Adrenal gland (tissue), 12 donors: Measurements from ENCODE around the gene NRARP. TPM values are rescaled to one million over a fixed set of nuclear protein-coding genes. Genes with fewer than 3 reads are reported as not detected.
A peak's percentile ranks its signal among the peaks of the same experiment; 100 is the strongest.

ENCODE experiments used
- DNase-seq, 7 donors: peaks; one replicate each; pipeline ENCODE4 v3.0.0-alpha.2; 2019 to 2020
- H3K27ac ChIP-seq, 5 donors: fragments of 200-600 bp; sonication (generic) in 4 of 5; 1 replicate in 3 of 5; 2 replicates in 2 of 5; pipeline versions ENCODE4 v1.5.1 to v1.8.0; 2016 to 2020; ENCODE audit warnings: mild to moderate bottlenecking in 1 of 5
- H3K27me3 ChIP-seq: fragments of 200-600 bp; 2 replicates; pipeline ENCODE4 v1.8.0; 2021
- H3K36me3 ChIP-seq, 2 donors: fragments of 200-600 bp; replicated peaks in 1 of 2; 1 replicate in 1 of 2; 2 replicates in 1 of 2; pipeline versions ENCODE4 v1.5.1 to v1.8.0; 2018 to 2022
- H3K4me1 ChIP-seq, 2 donors: fragments of 200-600 bp; replicated peaks in 1 of 2; 1 replicate in 1 of 2; 2 replicates in 1 of 2; pipeline versions ENCODE4 v1.5.1 to v1.8.0; 2018 to 2021
- H3K4me3 ChIP-seq, 4 donors: fragments of 200-600 bp; sonication (generic) in 3 of 4; one replicate each; pipeline ENCODE4 v1.5.1; 2016 to 2018
- H3K9me3 ChIP-seq, 3 donors: fragments of 200-600 bp; sonication (generic) in 1 of 3; replicated peaks in 1 of 3; 1 replicate in 2 of 3; 2 replicates in 1 of 3; pipeline versions ENCODE4 v1.5.1 to v1.8.0; 2016 to 2021
- POLR2A ChIP-seq, 2 donors: fragments of 450-650 bp; IDR thresholded peaks; one replicate each; pipeline ENCODE4 v1.6.1; 2017; ENCODE audit warnings: antibody characterized with exemption in 2 of 2, mild to moderate bottlenecking in 2 of 2, moderate library complexity in 1 of 2
- WGBS, 4 donors: extraction: QIAGEN DNeasy Blood & Tissue Kit in 2 of 4; methylation state at CpG; one replicate each; pipeline versions ENCODE4 v1.1.5 to v1.1.7; 2013 to 2017; 5-methylcytosine and 5-hydroxymethylcytosine counted together
- intact Hi-C, 2 donors: fragments of 100-400 bp; cut with DNase I; formaldehyde crosslinking; loops; one replicate each; pipeline versions ENCODE4 v1.14.1 to v1.15.0; 2022 to 2023
- polyA plus RNA-seq, 3 donors: library from polyadenylated mRNA; stranded (reverse); fragments of 200-250 nt in 2 of 3; fragments of 350-450 nt in 1 of 3; fragmentation: Illumina TruSeq in 1 of 3; extraction: RNeasy Lipid Tissue Mini Kit (QIAGEN cat#74804) in 1 of 3; gene quantifications; one replicate each; pipeline ENCODE4 v1.2.3, GENCODE V29; 2013 to 2014
- total RNA-seq, 9 donors: library from RNA; depleted of rRNA in 4 of 9; stranded (reverse); fragments of >200 nt in 4 of 9; fragments of 120-200 nt in 1 of 9; fragmentation: NEBNext Ultra II Directional in 1 of 9; extraction: Animal tissue kit (Norgen Biotek cat#: 25700) in 1 of 9; gene quantifications; one replicate each; pipeline versions ENCODE4 v1.1.0 to v1.2.4, GENCODE V29; 2013 to 2023
- TF ChIP-seq, protein P1 (sequence below), 6 experiments: fragments of 450-650 bp in 4 of 6; fragments of 200-600 bp in 2 of 6; sonication (generic) in 1 of 6; IDR thresholded peaks; 1 replicate in 5 of 6; 2 replicates in 1 of 6; pipeline versions ENCODE4 v1.5.1 to v1.8.0; 2016 to 2021; ENCODE audit warnings: antibody characterized with exemption in 6 of 6, mild to moderate bottlenecking in 2 of 6, moderate library complexity in 1 of 6
- donor health status: healthy with polysubstance abuse.
- donor health status: Bipolar disorder and iron deficiency.
- donor health status: DM: yes; HTN: yes; CAD: no.
- donor health status: DM: no; HTN: no; CAD: no.
- donor health status: DM: no; HTN: no; CAD: no.
- donor health status: DM: yes; HTN: yes; CAD: no.

The NRARP gene
- total and polyA plus RNA-seq, 12 donors: 0.59 to 11.2 (median 2.7) TPM

DNA sequence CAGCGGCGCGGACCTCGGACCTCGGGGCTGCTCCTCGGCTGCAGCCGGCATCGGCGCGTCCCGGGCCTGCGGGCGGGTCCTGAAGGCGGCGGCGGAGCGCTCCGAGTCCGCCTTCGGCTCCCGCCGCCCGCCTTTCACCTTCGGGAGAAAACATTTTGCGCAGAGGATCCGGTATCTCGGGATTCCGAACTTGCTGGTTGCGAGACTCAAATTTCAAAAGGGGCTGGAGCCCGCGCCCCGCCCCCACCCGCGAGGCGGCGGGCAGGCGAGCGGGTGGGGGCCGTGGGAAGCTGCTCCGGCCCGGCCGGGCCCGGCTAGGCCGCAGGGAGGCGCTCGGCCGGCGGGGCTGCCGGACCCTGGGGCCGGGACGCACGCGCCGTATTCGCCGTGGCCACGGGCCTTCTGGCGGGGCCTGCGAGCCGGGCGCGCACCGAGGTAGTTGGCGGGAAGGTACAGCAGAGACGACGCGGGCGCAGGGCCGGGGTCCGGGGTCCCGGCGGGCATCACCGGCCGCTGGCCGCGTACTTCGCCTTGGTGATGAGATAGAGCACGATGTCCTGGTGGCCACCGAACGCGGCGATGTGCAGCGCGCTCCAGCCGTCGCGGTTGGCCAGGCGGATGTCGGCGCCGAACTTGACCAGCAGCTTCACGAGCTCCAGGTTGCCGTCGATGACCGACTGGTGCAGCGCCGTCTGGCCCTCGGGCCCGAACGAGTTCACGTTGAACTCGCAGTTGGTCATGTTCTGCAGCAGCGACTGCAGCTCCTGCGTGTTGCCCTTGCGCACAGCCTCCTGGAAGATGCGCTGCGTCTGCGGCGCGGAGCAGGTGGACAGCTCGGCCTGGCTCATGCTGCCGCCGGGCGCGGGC, 757 bp downstream of the NRARP start:
- H3K4me1 ChIP-seq: peaks cover 11 to 33% of the 10 kb centered on the region in 2 donors
- peaks cover 24% of the 10 kb centered on the region for H3K27me3 ChIP-seq
- peak overlapping the region in 1 of 5 donors; percentile 57 for H3K27ac ChIP-seq
- TF ChIP-seq, protein P1, sequence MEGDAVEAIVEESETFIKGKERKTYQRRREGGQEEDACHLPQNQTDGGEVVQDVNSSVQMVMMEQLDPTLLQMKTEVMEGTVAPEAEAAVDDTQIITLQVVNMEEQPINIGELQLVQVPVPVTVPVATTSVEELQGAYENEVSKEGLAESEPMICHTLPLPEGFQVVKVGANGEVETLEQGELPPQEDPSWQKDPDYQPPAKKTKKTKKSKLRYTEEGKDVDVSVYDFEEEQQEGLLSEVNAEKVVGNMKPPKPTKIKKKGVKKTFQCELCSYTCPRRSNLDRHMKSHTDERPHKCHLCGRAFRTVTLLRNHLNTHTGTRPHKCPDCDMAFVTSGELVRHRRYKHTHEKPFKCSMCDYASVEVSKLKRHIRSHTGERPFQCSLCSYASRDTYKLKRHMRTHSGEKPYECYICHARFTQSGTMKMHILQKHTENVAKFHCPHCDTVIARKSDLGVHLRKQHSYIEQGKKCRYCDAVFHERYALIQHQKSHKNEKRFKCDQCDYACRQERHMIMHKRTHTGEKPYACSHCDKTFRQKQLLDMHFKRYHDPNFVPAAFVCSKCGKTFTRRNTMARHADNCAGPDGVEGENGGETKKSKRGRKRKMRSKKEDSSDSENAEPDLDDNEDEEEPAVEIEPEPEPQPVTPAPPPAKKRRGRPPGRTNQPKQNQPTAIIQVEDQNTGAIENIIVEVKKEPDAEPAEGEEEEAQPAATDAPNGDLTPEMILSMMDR (IDR thresholded peaks at IDR 0.05): peak in 2 of 6 experiments; percentile 18 to 20
- TF ChIP-seq POLR2A (IDR thresholded peaks at IDR 0.05): no peak
- 0 to 2% (median 1%) methylated on average over 10 to 115 of the region's 115 CpGs for WGBS, 4 donors
- H3K9me3 ChIP-seq: no peaks in the 10 kb centered on the region
- intact Hi-C loops: no loop called here
- peak overlapping the region in 1 of 4 donors; percentile 49 for H3K4me3 ChIP-seq
- H3K36me3 ChIP-seq: no peaks in the 10 kb centered on the region
- DNase-seq: peak in 2 of 7 donors; percentile 23 to 29

DNA sequence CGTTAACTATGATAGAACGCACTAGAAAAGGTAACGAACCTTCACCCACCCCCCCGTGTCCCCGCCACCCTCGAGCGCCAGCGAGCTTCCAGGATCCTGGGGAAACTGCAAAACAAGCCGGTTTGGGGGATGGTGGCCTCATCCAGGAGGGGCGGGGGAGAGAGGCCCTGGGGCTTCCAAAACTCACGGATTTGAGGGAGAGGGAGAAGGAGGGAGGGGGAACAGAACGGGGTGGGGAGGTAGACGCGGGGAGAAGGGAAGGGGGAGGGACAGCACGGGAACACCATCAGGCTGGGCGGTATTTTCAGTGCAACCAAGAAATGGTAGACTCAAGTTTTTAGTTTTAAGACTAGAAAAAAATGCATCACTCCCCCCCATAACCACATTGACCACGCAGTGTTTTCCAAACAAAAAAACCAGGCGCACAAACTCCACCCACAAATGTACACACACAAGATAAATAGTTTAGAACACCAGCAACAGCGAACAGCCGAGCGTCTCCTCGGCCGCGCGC, 1.4 kb downstream of the NRARP start:
- TF ChIP-seq POLR2A (IDR thresholded peaks at IDR 0.05): no peak
- TF ChIP-seq, protein P1 (IDR thresholded peaks at IDR 0.05): no peak
- no peaks in the 10 kb centered on the region for H3K36me3 ChIP-seq
- DNase-seq: no peak
- intact Hi-C loops: no loop called here
- 4 to 5% (median 5%) methylated on average over 18 to 25 of the region's 25 CpGs for WGBS, 4 donors
- peaks cover 7 to 29% of the 10 kb centered on the region in 2 donors for H3K4me1 ChIP-seq
- H3K9me3 ChIP-seq: no peaks in the 10 kb centered on the region
- peak overlapping the region in 1 of 5 donors; percentile 57 for H3K27ac ChIP-seq
- peak overlapping the region in 1 of 4 donors; percentile 49 for H3K4me3 ChIP-seq
- peaks cover 26% of the 10 kb centered on the region for H3K27me3 ChIP-seq

DNA sequence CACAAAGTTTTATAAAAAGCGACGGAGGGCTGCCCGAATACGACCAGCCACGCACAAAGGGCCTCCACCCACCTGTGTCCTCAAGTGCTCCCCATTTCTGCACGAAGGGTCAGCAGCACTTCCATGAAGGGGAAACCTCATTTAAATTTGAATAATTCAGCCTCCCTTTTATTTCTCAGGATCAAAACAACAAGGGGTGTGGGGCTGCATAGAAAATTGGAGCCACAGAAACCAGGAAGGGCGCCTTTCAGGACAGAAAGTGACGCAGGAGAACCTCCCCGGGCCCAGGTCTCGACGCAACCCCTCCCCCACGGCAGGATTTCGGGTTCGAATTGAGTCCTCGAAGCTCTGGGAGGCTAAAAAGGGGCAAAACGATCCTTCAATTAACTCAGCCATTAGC, 2.1 kb downstream of the NRARP start:
- no peak overlapping the region for H3K27ac ChIP-seq
- 45 to 57% (median 46%) methylated on average over 16 of the region's 16 CpGs for whole genome bisulfite sequencing, 4 donors
- peaks cover 3 to 31% of the 10 kb centered on the region in 2 donors for H3K4me1 ChIP-seq
- H3K27me3 ChIP-seq: peaks cover 29% of the 10 kb centered on the region
- no peak for TF ChIP-seq POLR2A (IDR thresholded peaks at IDR 0.05)
- TF ChIP-seq, protein P1 (IDR thresholded peaks at IDR 0.05): no peak
- H3K9me3 ChIP-seq: no peaks in the 10 kb centered on the region
- no peak overlapping the region for H3K4me3 ChIP-seq
- DNase-seq: no peak
- no peaks in the 10 kb centered on the region for H3K36me3 ChIP-seq
- intact Hi-C loops: loop anchor here in 1 of 2 donors (5.0 to 10.0 kb wide), 2 partner anchors 107 to 225 kb away; no protein-coding TSS in a partner anchor

DNA sequence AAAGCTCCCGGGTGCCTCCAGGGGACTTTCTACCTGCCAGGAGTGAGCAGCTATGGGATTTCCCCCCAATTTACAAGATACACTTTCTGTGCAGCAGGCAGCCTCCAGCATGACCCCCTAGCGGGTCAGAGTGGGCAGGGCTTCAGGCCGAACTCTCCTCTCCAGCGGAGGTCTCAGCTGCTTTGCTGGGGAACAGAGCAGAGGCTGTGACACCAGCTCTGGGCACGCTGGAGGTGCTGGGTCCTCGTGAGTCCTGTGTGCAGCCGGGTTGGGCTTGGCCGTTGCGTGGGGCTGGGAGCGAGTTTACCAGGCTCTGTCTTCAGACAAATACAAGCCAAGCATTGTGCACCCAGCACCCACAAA, 2.9 kb downstream of the NRARP start:
- TF ChIP-seq, protein P1 (IDR thresholded peaks at IDR 0.05): no peak
- TF ChIP-seq POLR2A (IDR thresholded peaks at IDR 0.05): no peak
- H3K36me3 ChIP-seq: no peaks in the 10 kb centered on the region
- H3K9me3 ChIP-seq: no peaks in the 10 kb centered on the region
- H3K27me3 ChIP-seq: peaks cover 30% of the 10 kb centered on the region
- 33 to 72% (median 67%) methylated on average over 1 to 10 of the region's 10 CpGs for WGBS, 4 donors
- intact Hi-C loops: loop anchor here in 1 of 2 donors (5.0 to 10.0 kb wide), 2 partner anchors 108 to 226 kb away; no protein-coding TSS in a partner anchor
- no peak for DNase-seq
- H3K4me3 ChIP-seq: peak overlapping the region in 1 of 4 donors; percentile 7
- peaks cover 3 to 29% of the 10 kb centered on the region in 2 donors for H3K4me1 ChIP-seq
- H3K27ac ChIP-seq: peak overlapping the region in 1 of 5 donors; percentile 66
